Left lung (tissue), 10 donors: ENCODE data around the gene DYNC2I2. TPM values are rescaled to one million over a fixed set of nuclear protein-coding genes. Genes with fewer than 3 reads are reported as not detected.
"Not testable (repeated sequence)": the region's sequence is repeated elsewhere in the genome, so short reads cannot be mapped to it uniquely, and the experiment has no call there.

Source experiments
- ATAC-seq: fragments of 200-7000 bp; cut with Tn5 transposase; one replicate; pipeline ENCODE4 v1.9.1; 2020; ENCODE audit warnings: moderate library complexity
- DNase-seq, 4 donors: peaks; one replicate each; pipeline ENCODE4 v3.0.0-alpha.2; 2013 to 2020
- H3K27ac ChIP-seq, 2 donors: fragments of 200-600 bp; sonication (generic) in 1 of 2; one replicate each; pipeline versions ENCODE4 v1.5.0 to v1.8.0; 2020 to 2021
- H3K27me3 ChIP-seq, 2 donors: fragments of 200-600 bp; sonication (generic) in 1 of 2; one replicate each; pipeline versions ENCODE4 v1.5.0 to v1.8.0; 2020 to 2021
- H3K36me3 ChIP-seq, 2 donors: fragments of 200-600 bp; sonication (generic) in 1 of 2; one replicate each; pipeline versions ENCODE4 v1.5.0 to v1.8.0; 2020 to 2021
- H3K4me1 ChIP-seq, 2 donors: fragments of 200-600 bp; one replicate each; pipeline ENCODE4 v1.8.0; 2021
- H3K4me3 ChIP-seq, 2 donors: fragments of 200-600 bp; sonication (generic) in 1 of 2; one replicate each; pipeline versions ENCODE4 v1.5.0 to v1.8.0; 2020 to 2021; ENCODE audit warnings: mild to moderate bottlenecking in 1 of 2
- H3K9me3 ChIP-seq, 2 donors: fragments of 200-600 bp; sonication (generic) in 1 of 2; one replicate each; pipeline versions ENCODE4 v1.5.0 to v1.8.0; 2020 to 2021
- CTCF ChIP-seq, 2 donors: fragments of 200-600 bp; sonication (generic) in 1 of 2; IDR thresholded peaks; one replicate each; pipeline versions ENCODE4 v1.5.0 to v1.8.0; 2021; ENCODE audit warnings: antibody characterized with exemption in 2 of 2
- intact Hi-C, 2 donors: fragments of 100-400 bp; cut with DNase I; formaldehyde crosslinking; loops; one replicate each; pipeline versions ENCODE4 v1.11.2 to v1.14.2; 2022
- polyA plus RNA-seq, 6 donors: library from polyadenylated mRNA; unstranded; fragments of 120-200 nt; gene quantifications; one replicate each; pipeline ENCODE4 v1.2.1, GENCODE V29; 2013; ENCODE audit not compliant: insufficient read length in 6 of 6
- total RNA-seq, 2 donors: library from RNA; stranded (reverse); fragmentation: NEBNext Ultra II Directional; extraction: Animal tissue kit (Norgen Biotek cat#: 25700); gene quantifications; one replicate each; pipeline ENCODE4 v1.2.1, GENCODE V29; 2021
- donor health status: DM: no; HTN: yes; CAD: no.
- donor health status: DM: no; HTN: no; CAD: no.

DYNC2I2 gene
- total and polyA plus RNA-seq, 8 donors: 45.2 to 55.4 (median 50.1) TPM

GRCh38 chr9:128677794-128678193 lies 21.1 kb upstream of the DYNC2I2 start:
- Histone ChIP-seq H3K27me3 (no peaks in the 10 kb centered on the region), H3K4me1 (peaks cover 0 to 8% of the 10 kb centered on the region in 2 donors), H3K4me3 (no peak overlapping the region), H3K27ac (no peak overlapping the region), H3K9me3 (no peaks in the 10 kb centered on the region), H3K36me3 (no peaks in the 10 kb centered on the region)
- no peak for ATAC-seq
- intact Hi-C loops: no loop called here
- peak in 1 of 4 donors; percentile 17 for DNase-seq
- TF ChIP-seq CTCF (IDR thresholded peaks at IDR 0.05): no peak

- H3K27ac ChIP-seq: no peak overlapping the region
- H3K36me3 ChIP-seq: no peaks in the 10 kb centered on the region
- H3K4me1 ChIP-seq: no peaks in the 10 kb centered on the region
- intact Hi-C loops: no loop called here
- no peak for TF ChIP-seq CTCF (IDR thresholded peaks at IDR 0.05)
- no peaks in the 10 kb centered on the region for H3K27me3 ChIP-seq
- ATAC-seq (no peak), DNase-seq (no peak)
- H3K9me3 ChIP-seq: no peaks in the 10 kb centered on the region
- no peak overlapping the region for H3K4me3 ChIP-seq
These were observed 18.7 kb upstream of the DYNC2I2 start for GRCh38 chr9:128675382-128675781.

GRCh38 chr9:128669786-128670185 lies 13.1 kb upstream of the DYNC2I2 start:
- intact Hi-C loops: no loop called here

GRCh38 chr9:128666481-128666941 lies 9.9 kb upstream of the DYNC2I2 start:
- H3K4me1 ChIP-seq, intact Hi-C loops, H3K9me3 ChIP-seq, DNase-seq, H3K4me3 ChIP-seq, H3K36me3 ChIP-seq, H3K27ac ChIP-seq, H3K27me3 ChIP-seq, ATAC-seq: not testable (repeated sequence)

More at GRCh38 chr9:128669786-128670185, 13.1 kb upstream of the DYNC2I2 start:
- ATAC-seq (no peak), DNase-seq (no peak)
- Histone ChIP-seq H3K36me3 (no peaks in the 10 kb centered on the region), H3K9me3 (no peaks in the 10 kb centered on the region), H3K27me3 (no peaks in the 10 kb centered on the region), H3K4me1 (peaks cover 0 to 5% of the 10 kb centered on the region in 2 donors), H3K27ac (no peak overlapping the region), H3K4me3 (no peak overlapping the region)
- no peak for TF ChIP-seq CTCF (IDR thresholded peaks at IDR 0.05)

GRCh38 chr9:128657796-128658195 lies 1.1 kb upstream of the DYNC2I2 start:
- H3K27ac ChIP-seq: no peak overlapping the region
- H3K4me3 ChIP-seq: no peak overlapping the region
- intact Hi-C loops: no loop called here
- no peaks in the 10 kb centered on the region for H3K27me3 ChIP-seq
- no peak for ATAC-seq
- no peaks in the 10 kb centered on the region for H3K9me3 ChIP-seq
- DNase-seq: no peak
- no peaks in the 10 kb centered on the region for H3K36me3 ChIP-seq
- TF ChIP-seq CTCF (IDR thresholded peaks at IDR 0.05): no peak
- H3K4me1 ChIP-seq: peaks cover 0 to 17% of the 10 kb centered on the region in 2 donors

GRCh38 chr9:128657344-128657704 lies 677 bp upstream of the DYNC2I2 start:
- no peak for DNase-seq
- peaks cover 0 to 17% of the 10 kb centered on the region in 2 donors for H3K4me1 ChIP-seq
- H3K27me3 ChIP-seq: no peaks in the 10 kb centered on the region
- H3K9me3 ChIP-seq: no peaks in the 10 kb centered on the region
- H3K36me3 ChIP-seq: no peaks in the 10 kb centered on the region
- intact Hi-C loops: no loop called here
- peak overlapping the region; percentile 99 for H3K27ac ChIP-seq
- peak overlapping the region in 1 of 2 donors; percentile 64 for H3K4me3 ChIP-seq
- TF ChIP-seq CTCF (IDR thresholded peaks at IDR 0.05): no peak
- ATAC-seq: no peak
